Measurements from ENCODE around the gene PRR12. TPM values are rescaled to one million over a fixed set of nuclear protein-coding genes. Genes with fewer than 3 reads are reported as not detected.

Gene PRR12
- total and polyA plus RNA-seq, 9 of the 15 experiments (the other 6 are each of a cell fraction or from before 2014, with no cell fraction given), result 0.01 to 21.1 (median 0.98) TPM

DNA sequence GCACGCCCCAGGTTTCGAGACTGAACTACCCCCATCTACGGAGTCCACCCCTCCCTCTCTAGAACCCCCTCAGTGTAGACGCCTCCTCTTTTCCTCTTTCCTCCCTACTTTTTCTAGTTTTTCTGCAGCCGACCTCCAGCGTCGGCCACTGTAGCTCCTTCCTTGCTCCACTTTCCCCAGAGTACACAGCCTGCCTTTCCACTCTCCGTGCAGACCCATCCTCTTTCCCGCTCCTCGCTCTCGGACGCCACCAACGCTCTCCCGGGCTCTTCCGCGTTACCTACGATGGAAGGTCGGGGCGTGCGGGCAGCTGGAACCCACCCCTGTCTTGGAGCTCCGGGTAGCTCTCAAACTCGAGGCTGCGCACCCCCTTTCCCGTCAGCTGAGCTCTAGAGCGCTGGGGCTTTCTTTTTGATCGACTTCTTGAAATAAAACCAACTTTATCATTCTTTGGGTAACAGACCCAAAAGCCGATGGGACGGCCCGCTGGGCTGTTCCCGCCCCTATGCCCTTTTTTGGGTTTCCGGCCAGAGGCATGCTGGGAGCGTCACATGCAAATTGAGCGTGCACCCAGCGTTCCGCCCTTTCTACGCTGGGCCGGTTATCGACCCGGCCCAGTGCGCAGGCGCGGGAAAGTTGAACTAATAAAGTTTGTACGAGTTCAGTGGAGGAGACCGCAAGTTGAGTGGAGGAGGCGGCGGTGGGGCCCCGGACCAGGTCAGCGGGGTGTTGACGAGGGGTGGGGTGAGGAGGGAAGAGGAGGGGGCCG lies 74.6 kb downstream of the PRR12 start, which contains the start of the genes BCL2L12 and IRF3 (continued):
- TF ChIP-seq, protein P1, sequence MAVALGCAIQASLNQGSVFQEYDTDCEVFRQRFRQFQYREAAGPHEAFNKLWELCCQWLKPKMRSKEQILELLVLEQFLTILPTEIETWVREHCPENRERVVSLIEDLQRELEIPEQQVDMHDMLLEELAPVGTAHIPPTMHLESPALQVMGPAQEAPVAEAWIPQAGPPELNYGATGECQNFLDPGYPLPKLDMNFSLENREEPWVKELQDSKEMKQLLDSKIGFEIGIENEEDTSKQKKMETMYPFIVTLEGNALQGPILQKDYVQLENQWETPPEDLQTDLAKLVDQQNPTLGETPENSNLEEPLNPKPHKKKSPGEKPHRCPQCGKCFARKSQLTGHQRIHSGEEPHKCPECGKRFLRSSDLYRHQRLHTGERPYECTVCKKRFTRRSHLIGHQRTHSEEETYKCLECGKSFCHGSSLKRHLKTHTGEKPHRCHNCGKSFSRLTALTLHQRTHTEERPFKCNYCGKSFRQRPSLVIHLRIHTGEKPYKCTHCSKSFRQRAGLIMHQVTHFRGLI (CRISPR knock-in tag; IDR thresholded peaks at IDR 0.05), result no peak

DNA sequence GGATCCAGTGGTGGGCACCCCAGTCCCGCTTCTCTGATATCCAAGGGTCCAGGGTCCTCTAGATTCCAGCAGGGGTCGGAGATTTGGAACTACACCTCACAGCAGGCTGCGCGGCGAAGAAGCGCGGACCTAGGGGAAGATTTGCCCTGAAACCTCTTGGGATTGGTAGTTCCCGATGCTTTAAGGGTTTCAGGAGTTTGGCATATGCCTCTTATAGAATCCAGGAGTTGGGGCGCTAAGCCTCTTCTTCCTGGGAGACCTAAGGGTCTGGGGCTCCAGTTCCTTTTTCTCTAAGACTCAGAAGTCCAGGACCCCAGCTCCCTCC lies 75.1 kb downstream of the PRR12 start:
- peaks cover 6% of the 10 kb centered on the region; the same call in 1 of the 2 replicates for H4K20me1 ChIP-seq (replicated peaks; ENCODE audit: control insufficient read depth, insufficient read depth, low read length)
- in situ Hi-C loops (cut with MboI), result no loop called here
- ChIA-PET CTCF (ENCODE audit: low intra/inter-chr PET ratio) (no interaction called here), POLR2A (interaction anchor here (0.8 to 6.1 kb wide), 4 partner anchors 10 to 119 kb away, joined by 3 to 35 read pairs (median 16); partner anchors contain the start of gene PRMT1)
- intact Hi-C loops (cut with micrococcal nuclease), result no loop called here
- peak overlapping the region; percentile 81 for H3K4me3 ChIP-seq
- peak overlapping the region; percentile 18; the same call in 1 of the 2 replicates for H2AFZ ChIP-seq (ENCODE audit: low read depth, low read length)
- H3K4me2 ChIP-seq (ENCODE audit: insufficient read depth, low read length), result peak overlapping the region; percentile 99
- peaks cover 58% of the 10 kb centered on the region for H3K79me2 ChIP-seq (ENCODE audit: control insufficient read depth, insufficient read depth, low read length)
- H3K4me1 ChIP-seq (replicated peaks in 1 of 2; ENCODE audit: control insufficient read depth in 2 of 2, insufficient read depth in 2 of 2, low read length in 2 of 2), result peaks cover 7 to 33% of the 10 kb centered on the region in 2 experiments; a peak in 4 of 5 replicates
- peak overlapping the region; percentile 91 for H3K27ac ChIP-seq (ENCODE audit: extremely low read depth, low read depth, low read length)
- no peak for FAIRE-seq
- no peaks in the 10 kb centered on the region for H3K9me1 ChIP-seq (ENCODE audit: control insufficient read depth, insufficient read depth, low read length)
- TSS peak; percentile 84 for BruUV-seq (replicated peaks)
- peak; percentile 54 for ATAC-seq
- H3K9ac ChIP-seq (ENCODE audit: insufficient read depth in 1 of 2, low read depth in 2 of 2, low read length in 2 of 2), result peak overlapping the region; percentile 94 to 98
- DNase-seq (ENCODE audit: extremely low read depth in 1 of 4, low spot score in 3 of 4), result no peak
- H3K9me3 ChIP-seq (replicated peaks; ENCODE audit: control insufficient read depth, insufficient read depth, low read depth, low read length), result no peaks in the 10 kb centered on the region
- 0% methylated on average over 9 of the region's 9 CpGs for WGBS (ENCODE audit: insufficient coverage, low coverage, missing lambda C conversion rate)
- H3K27me3 ChIP-seq (ENCODE audit: control insufficient read depth in 2 of 2, insufficient read depth in 2 of 2, low read length in 2 of 2), result no peaks in the 10 kb centered on the region
- H3K36me3 ChIP-seq (ENCODE audit: control insufficient read depth, insufficient read depth, low read length), result peaks cover 59% of the 10 kb centered on the region
- peak; percentile 15; the same call in 1 of the 2 replicates for TF ChIP-seq ZNF143 (CRISPR knock-in tag; IDR thresholded peaks at IDR 0.05)
- peak; percentile 3 for TF ChIP-seq HMGN3 (IDR thresholded peaks at IDR 0.05; ENCODE audit: borderline replicate concordance, extremely low read depth, insufficient read length, low read depth, low read length)
- no peak for TF ChIP-seq TBP (optimal IDR thresholded peaks at IDR 0.05; ENCODE audit: low read depth, low read length)
- no peak for TF ChIP-seq ZNF699 (CRISPR knock-in tag; IDR thresholded peaks at IDR 0.05; ENCODE audit: insufficient replicate concordance)
- 0 out of 2 replicates have a peak, but pooled peaks have one; percentile 16 for TF ChIP-seq SMARCC2 (IDR thresholded peaks at IDR 0.05; ENCODE audit: low read depth)
- TF ChIP-seq NR2C2 (CRISPR knock-in tag; IDR thresholded peaks at IDR 0.05), result no peak
- peak; percentile 15; the same call in 1 of the 2 replicates for TF ChIP-seq NR2C2 (tag; IDR thresholded peaks at IDR 0.05)
- 0 out of 2 replicates have a peak, but pooled peaks have one; percentile 16 for TF ChIP-seq HLTF (IDR thresholded peaks at IDR 0.05)
- TF ChIP-seq C11orf30 (IDR thresholded peaks at IDR 0.05; ENCODE audit: low read depth), result peak; percentile 2; the same call in 1 of the 2 replicates
- TF ChIP-seq ZFX (CRISPR knock-in tag; IDR thresholded peaks at IDR 0.05), result peak; percentile 18
- TF ChIP-seq, protein P2, sequence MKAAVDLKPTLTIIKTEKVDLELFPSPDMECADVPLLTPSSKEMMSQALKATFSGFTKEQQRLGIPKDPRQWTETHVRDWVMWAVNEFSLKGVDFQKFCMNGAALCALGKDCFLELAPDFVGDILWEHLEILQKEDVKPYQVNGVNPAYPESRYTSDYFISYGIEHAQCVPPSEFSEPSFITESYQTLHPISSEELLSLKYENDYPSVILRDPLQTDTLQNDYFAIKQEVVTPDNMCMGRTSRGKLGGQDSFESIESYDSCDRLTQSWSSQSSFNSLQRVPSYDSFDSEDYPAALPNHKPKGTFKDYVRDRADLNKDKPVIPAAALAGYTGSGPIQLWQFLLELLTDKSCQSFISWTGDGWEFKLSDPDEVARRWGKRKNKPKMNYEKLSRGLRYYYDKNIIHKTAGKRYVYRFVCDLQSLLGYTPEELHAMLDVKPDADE (conservative IDR thresholded peaks at IDR 0.05; ENCODE audit: control insufficient read depth, low read depth, low read length), result peak; percentile 67; the same call in 1 of the 2 replicates
- peak; percentile 20 for TF ChIP-seq BRD9 (IDR thresholded peaks at IDR 0.05; ENCODE audit: low read depth, partially characterized antibody)
- peak; percentile 26; the same call in 1 of the 2 replicates for TF ChIP-seq SMARCE1 (IDR thresholded peaks at IDR 0.05)
- peak; percentile 65; the same call in 1 of the 2 replicates for TF ChIP-seq ZNF24 (IDR thresholded peaks at IDR 0.05)
- TF ChIP-seq TEAD2 (tag; IDR thresholded peaks at IDR 0.05), result 0 out of 2 replicates have a peak, but pooled peaks have one; percentile 47
- TF ChIP-seq CSDE1 (IDR thresholded peaks at IDR 0.05), result no peak
- peak; percentile 90 for TF ChIP-seq HCFC1 (IDR thresholded peaks at IDR 0.05; ENCODE audit: low read depth, low read length)

Measured in K562 (cell line).